GM12801 (cell line): ENCODE results near the gene KCNF1.

Experiments
- CTCF ChIP-seq: IDR thresholded peaks from one replicate; pipeline ENCODE4 v1.5.1; 2011; ENCODE audit warnings: control low read depth; ENCODE audit not compliant: insufficient read length; ENCODE audit errors: extremely low read depth

The KCNF1 gene

GRCh38 chr2:10900216-10901109, 11.3 kb upstream of the KCNF1 start:
- TF ChIP-seq CTCF: no peak

GRCh38 chr2:10901160-10901939, 10.4 kb upstream of the KCNF1 start:
- no peak for TF ChIP-seq CTCF

GRCh38 chr2:10903861-10904210, 7.9 kb upstream of the KCNF1 start:
- no peak for TF ChIP-seq CTCF

- TF ChIP-seq CTCF: no peak
Observed at GRCh38 chr2:10904455-10904854, 7.3 kb upstream of the KCNF1 start.

- no peak for TF ChIP-seq CTCF
Observed at GRCh38 chr2:10905006-10905861, 6.5 kb upstream of the KCNF1 start.

DNA sequence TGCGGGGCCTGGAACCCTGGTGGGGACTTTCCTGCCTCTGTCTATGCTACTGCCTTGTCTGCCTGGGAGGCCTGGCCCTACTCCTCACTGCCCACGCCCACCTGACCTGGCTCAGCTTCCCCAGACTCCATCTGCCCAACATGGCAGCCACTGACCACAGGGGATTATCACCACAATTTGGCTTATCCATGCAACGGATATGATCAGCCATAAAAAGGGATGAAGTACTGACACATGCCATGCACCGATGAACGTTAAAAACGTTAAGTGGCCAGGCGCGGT, 5.9 kb upstream of the KCNF1 start:
- TF ChIP-seq CTCF: no peak
